Thyroid gland (tissue), 4 donors: ENCODE results near the gene BMP8B. TPM values are rescaled to one million over a fixed set of nuclear protein-coding genes. Genes with fewer than 3 reads are reported as not detected.

ENCODE experiments used
- DNase-seq, 2 donors: peaks; one replicate each; pipeline ENCODE4 v3.0.0-alpha.2; 2019
- H3K27ac ChIP-seq, 3 donors: fragments of 200-600 bp; sonication (generic); 1 replicate in 2 of 3; 2 replicates in 1 of 3; pipeline ENCODE4 v1.5.1; 2016 to 2019; ENCODE audit warnings: mild to moderate bottlenecking in 1 of 3, moderate library complexity in 1 of 3
- H3K27me3 ChIP-seq: fragments of 200-600 bp; sonication (generic); one replicate; pipeline ENCODE4 v1.5.1; 2019
- H3K36me3 ChIP-seq, 2 donors: fragments of 200-600 bp; sonication (generic); one replicate each; pipeline ENCODE4 v1.5.1; 2016 to 2019
- H3K4me1 ChIP-seq, 2 donors: fragments of 200-600 bp; sonication (generic); one replicate each; pipeline ENCODE4 v1.5.1; 2017 to 2019
- H3K4me3 ChIP-seq, 3 donors: fragments of 200-600 bp; sonication (generic); replicated peaks in 1 of 3; 1 replicate in 2 of 3; 2 replicates in 1 of 3; pipeline ENCODE4 v1.5.1; 2016; ENCODE audit warnings: mild to moderate bottlenecking in 1 of 3
- H3K9me3 ChIP-seq: fragments of 200-600 bp; sonication (generic); one replicate; pipeline ENCODE4 v1.5.1; 2017
- CTCF ChIP-seq, 6 experiments: fragments of 200-600 bp in 3 of 6; fragments of 450-650 bp in 3 of 6; sonication (generic) in 3 of 6; IDR thresholded peaks; one replicate each; pipeline ENCODE4 v1.5.1; 2016 to 2019; ENCODE audit warnings: antibody characterized with exemption in 6 of 6, mild to moderate bottlenecking in 2 of 6, inconsistent platforms in 1 of 6, moderate library complexity in 1 of 6
- POLR2A ChIP-seq, 2 donors: fragments of 450-650 bp; IDR thresholded peaks; one replicate each; pipeline ENCODE4 v1.6.1; 2017; ENCODE audit warnings: antibody characterized with exemption in 2 of 2, mild to moderate bottlenecking in 2 of 2, moderate library complexity in 1 of 2
- WGBS, 2 donors: methylation state at CpG; one replicate each; pipeline ENCODE4 v1.1.5; 2017; 5-methylcytosine and 5-hydroxymethylcytosine counted together
- intact Hi-C: fragments of 100-400 bp; cut with DNase I; formaldehyde crosslinking; loops from one replicate; pipeline ENCODE4 v1.15.1; 2023
- total RNA-seq, 4 donors: library from RNA; depleted of rRNA; stranded (reverse); fragments of >200 nt; gene quantifications; one replicate each; pipeline ENCODE4 v1.2.3, GENCODE V29; 2016

BMP8B gene
- total RNA-seq, 4 donors from 2014 or later: 6.6 to 15.4 (median 8.1) TPM

GRCh38 chr1:39812913-39813312, 24.2 kb upstream of the BMP8B start:
- no peaks in the 10 kb centered on the region for H3K27me3 ChIP-seq
- H3K4me1 ChIP-seq: peaks cover 0 to 4% of the 10 kb centered on the region in 2 donors
- H3K4me3 ChIP-seq: no peak overlapping the region
- TF ChIP-seq CTCF (IDR thresholded peaks at IDR 0.05) (no peak), POLR2A (IDR thresholded peaks at IDR 0.05) (no peak)
- intact Hi-C loops: no loop called here
- 80 to 83% methylated on average over 3 of the region's 3 CpGs for WGBS, 2 donors
- H3K36me3 ChIP-seq: no peaks in the 10 kb centered on the region
- H3K27ac ChIP-seq: no peak overlapping the region
- no peaks in the 10 kb centered on the region for H3K9me3 ChIP-seq
- no peak for DNase-seq

DNA sequence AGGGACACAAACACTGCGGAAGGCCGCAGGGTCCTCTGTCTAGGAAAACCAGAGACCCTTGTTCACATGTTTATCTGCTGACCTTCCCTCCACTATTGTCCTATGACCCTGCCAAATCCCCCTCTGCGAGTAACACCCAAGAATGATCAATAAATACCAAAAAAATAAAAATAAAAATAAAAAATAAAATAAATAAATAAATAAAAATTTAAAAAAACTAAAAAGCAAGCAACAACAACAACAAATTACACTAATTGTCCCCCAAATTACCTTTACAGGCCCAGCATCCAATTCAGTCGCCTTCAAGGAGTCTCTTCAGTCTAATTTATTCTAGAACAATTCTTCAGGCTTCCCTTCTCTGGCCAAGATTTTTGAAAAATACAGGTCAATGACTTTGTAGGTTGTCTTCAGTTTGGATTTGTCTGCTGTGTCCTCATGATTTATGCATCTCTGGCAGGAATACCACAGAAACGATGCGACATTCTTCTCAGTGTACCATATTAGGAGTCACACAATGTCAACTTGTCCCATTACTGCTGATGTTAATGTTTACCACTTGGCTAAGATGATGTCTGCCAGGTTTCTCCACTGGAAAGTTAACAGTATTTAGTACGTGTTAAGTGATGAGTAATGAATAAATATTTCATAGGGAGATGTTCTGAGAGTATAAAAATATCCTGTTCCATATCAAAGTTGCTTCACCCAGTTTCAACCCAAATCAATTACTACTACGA, 20.3 kb upstream of the BMP8B start:
- Histone ChIP-seq H3K27me3 (no peaks in the 10 kb centered on the region), H3K4me3 (no peak overlapping the region), H3K36me3 (no peaks in the 10 kb centered on the region), H3K4me1 (no peaks in the 10 kb centered on the region), H3K27ac (no peak overlapping the region), H3K9me3 (no peaks in the 10 kb centered on the region)
- 73 to 80% methylated on average over 6 to 8 of the region's 8 CpGs for WGBS, 2 donors
- TF ChIP-seq CTCF (IDR thresholded peaks at IDR 0.05) (no peak), POLR2A (IDR thresholded peaks at IDR 0.05) (no peak)
- DNase-seq: no peak
- intact Hi-C loops: no loop called here

GRCh38 chr1:39805385-39805784, 16.7 kb upstream of the BMP8B start:
- no peaks in the 10 kb centered on the region for H3K9me3 ChIP-seq
- H3K36me3 ChIP-seq: no peaks in the 10 kb centered on the region
- no peak overlapping the region for H3K4me3 ChIP-seq
- intact Hi-C loops: no loop called here
- no peak overlapping the region for H3K27ac ChIP-seq
- DNase-seq: no peak
- TF ChIP-seq POLR2A (IDR thresholded peaks at IDR 0.05) (no peak), CTCF (IDR thresholded peaks at IDR 0.05) (no peak)
- H3K4me1 ChIP-seq: no peaks in the 10 kb centered on the region
- no peaks in the 10 kb centered on the region for H3K27me3 ChIP-seq
- WGBS, 2 donors: 100% methylated on average over 2 of the region's 2 CpGs

DNA sequence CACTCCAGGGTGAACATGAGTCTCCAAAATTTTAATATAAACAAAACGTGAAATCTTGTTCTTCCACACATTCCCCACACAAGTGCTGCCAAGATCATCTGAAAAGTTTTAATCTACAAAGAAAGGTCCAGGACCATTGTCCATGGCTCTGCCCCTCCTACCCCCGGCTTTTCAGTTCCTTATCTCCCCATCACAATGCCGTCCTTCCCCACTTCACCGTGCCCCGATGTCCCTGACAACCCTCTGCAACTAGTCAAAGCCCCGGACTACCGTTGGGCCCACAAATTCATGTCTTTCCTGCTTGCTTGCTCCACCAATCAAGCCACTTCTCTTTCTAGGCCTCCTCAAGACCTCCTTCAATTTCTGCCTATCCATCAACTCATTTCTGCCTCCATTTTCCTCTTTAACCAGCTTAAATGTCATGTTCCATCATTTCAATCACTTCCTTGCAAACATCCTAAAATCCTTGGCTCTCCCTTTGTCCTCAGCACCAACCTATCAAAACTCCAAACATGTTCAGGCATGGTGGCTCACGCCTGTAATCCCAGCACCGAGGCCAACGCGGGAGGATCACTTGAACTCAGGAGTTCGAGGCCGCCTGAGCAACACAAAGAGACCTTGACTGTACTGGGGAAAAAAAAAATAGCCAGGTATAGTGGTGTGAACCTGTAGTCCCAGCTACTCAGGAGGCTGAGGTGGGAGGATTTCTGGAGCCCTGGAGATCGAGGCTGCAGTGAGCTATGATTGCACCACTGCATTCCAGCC, 14.0 kb upstream of the BMP8B start:
- Histone ChIP-seq H3K36me3 (no peaks in the 10 kb centered on the region), H3K4me3 (no peak overlapping the region), H3K27me3 (no peaks in the 10 kb centered on the region), H3K9me3 (no peaks in the 10 kb centered on the region), H3K27ac (no peak overlapping the region), H3K4me1 (no peaks in the 10 kb centered on the region)
- no peak for DNase-seq
- no peak for TF ChIP-seq POLR2A (IDR thresholded peaks at IDR 0.05)
- no peak for TF ChIP-seq CTCF (IDR thresholded peaks at IDR 0.05)
- 86 to 87% methylated on average over 14 of the region's 14 CpGs for WGBS, 2 donors
- intact Hi-C loops: no loop called here

- Histone ChIP-seq H3K4me3 (no peak overlapping the region), H3K36me3 (no peaks in the 10 kb centered on the region), H3K27ac (no peak overlapping the region), H3K9me3 (no peaks in the 10 kb centered on the region), H3K4me1 (no peaks in the 10 kb centered on the region), H3K27me3 (no peaks in the 10 kb centered on the region)
- intact Hi-C loops: no loop called here
- 87 to 93% methylated on average over 3 of the region's 3 CpGs for WGBS, 2 donors
- DNase-seq: no peak
- TF ChIP-seq POLR2A (IDR thresholded peaks at IDR 0.05) (no peak), CTCF (IDR thresholded peaks at IDR 0.05) (no peak)
Measured at GRCh38 chr1:39800471-39800835, 11.8 kb upstream of the BMP8B start.
